HG03575 (cell line): ENCODE measurements around the gene TEPSIN.
"Not testable (repeated sequence)": the region's sequence is repeated elsewhere in the genome, so short reads cannot be mapped to it uniquely, and the experiment has no call there.

Experiments
- ATAC-seq: cut with Tn5 transposase; IDR thresholded peaks from one replicate; pipeline ENCODE4 v1.9.1; 2021; ENCODE audit not compliant: unreplicated experiment, insufficient number of reproducible peaks, low FRiP score; ENCODE audit errors: extremely low read depth

The TEPSIN gene

DNA sequence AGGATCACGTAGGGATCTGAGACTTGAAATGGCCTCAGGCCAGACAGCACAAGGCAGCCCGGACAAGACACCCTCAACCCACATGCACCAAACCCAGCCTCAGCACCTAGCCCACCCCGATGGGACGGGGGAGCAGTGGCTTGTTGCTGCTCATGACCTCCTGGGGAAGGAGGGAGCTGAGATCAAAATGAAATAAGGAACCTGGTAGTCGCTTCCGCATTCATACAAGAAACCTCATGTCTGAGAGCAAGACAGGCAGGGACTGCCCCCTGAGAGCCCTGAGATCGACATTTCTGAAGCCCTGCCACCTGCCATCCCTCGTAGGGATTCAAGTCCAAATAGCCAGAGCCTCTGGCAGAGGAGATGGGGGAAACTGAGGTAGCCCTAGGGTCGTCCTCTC, 10.4 kb downstream of the TEPSIN start:
- no peak for ATAC-seq

DNA sequence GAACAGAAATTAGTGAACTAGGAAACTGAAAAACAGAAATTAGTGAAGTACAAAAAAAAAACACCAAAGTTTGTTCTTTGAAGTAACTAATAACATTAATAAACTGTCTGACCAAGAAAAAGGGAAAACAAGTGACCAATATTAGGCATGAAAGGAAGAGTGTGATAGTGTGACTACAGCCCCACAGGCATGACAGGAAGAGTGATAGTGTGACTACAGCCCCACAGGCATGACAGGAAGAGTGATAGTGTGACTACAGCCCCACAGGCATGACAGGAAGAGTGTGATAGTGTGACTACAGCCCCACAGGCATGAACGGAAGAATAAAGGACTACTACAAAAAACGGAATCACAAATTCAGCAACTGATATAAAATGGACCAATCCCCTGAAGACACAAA, 11.2 kb downstream of the TEPSIN start:
- not testable (repeated sequence) for ATAC-seq

DNA sequence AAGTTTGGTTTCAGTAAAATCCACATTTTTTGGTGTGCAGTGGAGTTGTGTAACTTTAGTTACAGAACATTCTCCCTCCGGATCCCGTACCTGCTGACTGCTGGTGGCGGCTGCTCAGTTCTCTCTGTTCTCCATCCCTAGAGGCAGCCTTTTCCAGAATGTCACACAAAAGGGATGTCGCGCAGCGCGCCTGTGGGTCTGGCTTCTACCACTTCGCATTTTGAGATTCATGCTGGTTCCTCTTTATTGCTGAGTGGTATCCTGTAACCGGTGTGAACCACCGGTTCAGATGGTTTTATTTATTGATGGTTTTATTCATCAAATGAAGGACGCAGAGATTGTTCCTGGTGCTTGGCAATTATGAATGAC, 15.1 kb downstream of the TEPSIN start:
- ATAC-seq = no peak

DNA sequence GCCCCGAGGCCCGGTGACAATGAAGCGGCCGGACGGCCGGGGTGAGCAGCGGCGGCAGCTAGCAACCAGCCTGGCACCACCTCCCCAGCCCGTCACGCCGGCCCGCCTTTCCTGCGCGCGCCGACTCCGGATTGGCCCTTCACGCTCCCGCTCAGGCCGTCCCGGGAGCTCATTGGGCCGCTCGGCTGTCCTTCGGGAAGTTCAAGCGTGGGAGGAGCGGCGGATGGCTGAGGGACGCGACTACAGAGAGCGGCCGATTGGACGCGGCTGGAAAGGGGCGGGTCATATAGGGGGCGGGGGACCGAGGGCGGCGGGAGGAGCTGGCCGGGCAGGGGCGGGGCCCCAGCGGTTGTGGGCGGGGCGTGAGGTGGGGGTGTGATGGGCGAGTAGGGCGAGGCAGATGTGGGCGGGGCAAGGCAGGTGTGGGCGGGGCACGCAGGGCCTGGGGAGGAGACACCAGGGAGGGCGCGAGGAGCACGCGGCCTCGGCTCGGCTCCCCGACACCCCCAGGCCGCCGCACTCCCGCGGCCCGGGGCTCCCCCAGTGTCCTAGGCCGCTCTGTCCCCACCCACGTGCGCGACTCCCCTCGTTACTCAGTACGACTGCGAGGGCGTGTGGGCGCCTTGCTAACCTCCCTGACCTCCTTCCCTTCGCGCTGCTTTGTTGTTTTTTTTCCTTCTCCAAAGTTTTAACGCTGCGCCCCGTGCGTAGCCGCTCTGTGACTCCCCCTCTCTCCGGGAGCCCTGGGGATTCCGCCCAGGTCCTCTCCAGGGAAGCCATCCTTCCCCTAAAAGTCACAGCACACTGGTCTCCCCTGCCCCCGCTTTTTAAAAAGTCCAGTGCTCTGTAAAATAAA, 15.7 kb downstream of the TEPSIN start, which contains the start of gene CEP131:
Gene CEP131, minus strand, starts transcription at position 60 of the 856 bp plus-strand sequence. CDS start 2,909 bp downstream, outside the sequence.
- ATAC-seq = peak; percentile 74

DNA sequence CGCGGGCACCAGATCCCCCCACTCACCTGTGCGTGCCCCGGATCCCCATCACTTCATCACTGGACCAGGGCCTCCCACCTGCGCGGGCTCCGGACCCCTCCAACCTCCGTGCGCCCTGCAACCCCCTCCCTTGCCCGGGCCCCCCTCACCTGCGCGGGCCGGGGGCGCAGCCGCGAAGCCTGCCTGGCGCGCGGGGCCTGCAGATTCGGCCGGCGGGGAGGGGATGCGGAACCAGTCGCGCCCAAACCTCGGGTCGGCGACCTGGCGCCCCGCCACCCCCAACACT, 16.3 kb downstream of the TEPSIN start:
- no peak for ATAC-seq

DNA sequence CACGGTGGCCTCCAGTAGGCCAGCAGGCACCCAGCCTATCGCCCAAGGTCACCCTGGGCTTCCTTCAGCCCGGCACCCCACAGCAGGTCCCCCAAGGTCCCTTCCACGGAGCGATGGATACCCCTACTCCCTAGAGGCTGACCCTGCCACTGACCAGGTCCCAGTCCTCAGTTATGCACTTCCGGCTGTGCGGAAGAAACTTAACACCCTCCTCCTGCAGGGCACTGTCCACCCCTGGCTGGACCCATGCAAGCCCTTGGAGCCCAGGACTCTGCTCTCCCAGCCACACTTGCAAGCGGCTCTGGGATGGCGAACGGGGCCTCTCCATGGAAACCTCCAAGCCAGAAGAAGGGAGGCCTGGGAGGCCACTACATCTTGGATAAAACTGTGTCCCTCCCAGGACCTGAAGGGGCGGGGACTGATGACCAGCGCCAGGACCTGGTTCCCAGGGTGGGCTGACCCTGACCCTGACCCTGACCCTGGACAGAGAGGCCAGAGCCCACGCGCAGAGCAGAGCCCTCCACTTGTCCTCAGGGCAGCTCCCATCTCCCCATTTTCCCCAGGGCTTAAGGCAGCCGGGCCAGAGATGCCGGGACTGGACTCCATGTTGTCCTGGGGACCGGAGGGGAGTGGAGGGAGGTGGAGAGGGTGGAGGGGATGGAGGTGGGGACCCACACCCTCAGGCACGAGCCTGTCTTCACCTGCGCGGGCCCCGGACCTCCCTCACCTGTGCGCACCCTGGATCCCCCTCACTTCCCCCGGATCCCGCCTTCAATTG, 16.8 kb downstream of the TEPSIN start:
- no peak for ATAC-seq

DNA sequence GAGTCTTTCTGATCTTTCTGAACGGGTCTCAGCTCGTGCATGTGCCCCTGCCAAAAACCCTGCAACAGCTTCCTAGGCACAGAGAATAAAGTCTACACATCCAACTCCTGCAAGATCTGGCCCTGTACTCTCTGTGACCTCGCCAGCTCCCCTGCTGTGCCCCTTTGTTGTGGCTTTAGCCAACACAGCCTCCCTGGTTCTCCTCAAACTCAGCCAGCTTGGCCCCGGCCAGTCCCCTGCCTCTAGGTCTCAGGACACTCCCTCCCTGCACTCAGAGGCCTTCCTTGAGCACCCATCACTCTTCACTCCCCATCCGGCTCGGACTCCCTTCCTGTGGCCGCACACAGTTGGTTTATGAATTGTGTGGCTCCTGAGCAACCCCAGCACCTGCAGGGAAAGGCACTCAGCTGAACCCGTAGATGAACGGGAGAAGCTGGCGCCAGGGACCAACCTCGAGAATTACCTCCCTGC, 17.4 kb downstream of the TEPSIN start:
- no peak for ATAC-seq

DNA sequence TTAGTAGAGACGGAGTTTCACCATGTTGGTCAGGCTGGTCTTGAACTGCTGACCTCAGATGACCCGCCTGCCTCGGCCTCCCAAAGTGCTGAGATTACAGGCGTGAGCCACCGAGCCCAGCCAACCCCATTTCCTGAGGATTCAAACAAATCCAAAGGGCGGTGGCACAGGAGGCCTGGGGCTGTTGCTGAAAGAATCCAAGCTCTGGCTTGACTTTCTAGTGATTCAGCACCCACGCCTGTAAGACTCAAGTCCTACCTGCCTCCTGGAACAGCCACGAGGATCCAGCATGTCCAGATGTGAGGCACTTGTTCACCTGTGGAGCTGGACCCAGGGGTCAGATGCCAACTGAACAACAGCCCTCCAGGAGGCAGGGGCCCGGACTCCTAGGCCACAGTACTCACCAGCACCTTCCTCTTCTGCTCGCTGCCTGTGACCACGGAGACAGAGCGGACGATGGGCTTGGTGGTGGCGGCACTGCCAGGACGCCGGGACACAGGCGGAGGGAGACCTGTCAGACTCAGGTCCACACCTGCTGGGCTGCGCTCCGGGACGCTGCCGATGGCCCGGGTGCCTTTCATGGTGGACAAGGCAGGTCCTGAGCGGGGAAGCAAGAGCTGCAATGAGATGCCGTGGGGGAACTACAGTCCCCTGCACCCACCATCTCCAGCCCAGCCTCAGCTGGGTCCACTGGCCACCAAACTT, 19.2 kb downstream of the TEPSIN start:
- no peak for ATAC-seq

DNA sequence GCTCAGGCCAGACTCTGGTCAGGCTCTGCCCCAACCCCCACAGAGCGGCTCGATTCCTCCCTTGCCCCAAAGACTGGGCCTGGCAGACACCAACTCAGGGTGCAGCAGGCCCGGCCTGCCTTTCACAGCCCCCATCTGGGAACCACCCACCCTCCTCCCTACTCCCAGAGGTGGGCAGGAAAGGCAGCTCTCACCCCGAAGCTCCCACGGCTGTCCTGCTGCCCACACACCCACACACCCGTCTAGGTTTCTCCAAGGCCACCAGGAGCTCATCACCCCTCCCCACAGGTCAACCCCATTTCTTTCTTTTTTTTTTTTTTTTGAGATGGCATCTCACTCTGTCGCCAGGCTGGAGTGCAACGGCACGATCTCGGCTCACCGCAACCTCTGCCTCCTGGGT, 19.9 kb downstream of the TEPSIN start:
- no peak for ATAC-seq

DNA sequence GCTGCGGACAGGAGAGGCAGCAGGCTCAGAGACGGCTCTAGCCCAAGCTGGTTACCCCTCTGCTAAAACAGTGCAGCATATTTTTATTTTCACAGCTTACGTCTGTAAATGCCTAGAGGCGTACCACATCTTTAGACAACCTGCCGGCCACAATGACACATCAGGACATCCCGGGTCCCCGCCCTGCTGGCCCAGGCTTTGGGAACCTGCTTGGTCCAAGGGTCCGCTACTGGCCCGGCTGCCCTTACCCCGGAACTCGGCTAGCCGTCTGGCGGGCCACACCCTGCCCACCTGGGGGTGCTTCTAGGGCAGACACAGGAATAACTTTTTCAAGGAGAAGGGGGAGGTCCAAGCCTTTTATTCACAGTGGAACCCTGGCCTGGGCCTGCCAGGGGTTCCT, 20.4 kb downstream of the TEPSIN start:
- ATAC-seq = no peak

DNA sequence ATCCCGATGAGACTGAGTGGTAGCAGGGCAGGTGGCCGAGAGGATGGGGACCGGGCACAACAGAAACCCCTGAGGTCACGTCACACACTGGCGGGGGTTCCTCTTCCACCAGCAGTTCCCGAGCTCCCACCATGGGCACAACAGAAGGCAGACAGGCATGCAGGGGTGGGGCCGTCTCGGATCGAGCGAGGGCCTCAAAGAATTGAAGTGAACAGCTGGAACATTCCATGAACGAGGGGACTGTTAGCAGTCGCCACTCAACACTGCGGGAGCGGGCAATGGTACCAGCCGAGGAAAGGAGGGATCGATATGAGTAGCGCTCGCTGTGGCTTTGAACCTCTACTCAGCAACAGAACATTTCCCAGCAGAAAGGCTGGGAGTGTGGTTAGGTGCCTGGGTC, 21.4 kb downstream of the TEPSIN start:
- ATAC-seq = no peak

DNA sequence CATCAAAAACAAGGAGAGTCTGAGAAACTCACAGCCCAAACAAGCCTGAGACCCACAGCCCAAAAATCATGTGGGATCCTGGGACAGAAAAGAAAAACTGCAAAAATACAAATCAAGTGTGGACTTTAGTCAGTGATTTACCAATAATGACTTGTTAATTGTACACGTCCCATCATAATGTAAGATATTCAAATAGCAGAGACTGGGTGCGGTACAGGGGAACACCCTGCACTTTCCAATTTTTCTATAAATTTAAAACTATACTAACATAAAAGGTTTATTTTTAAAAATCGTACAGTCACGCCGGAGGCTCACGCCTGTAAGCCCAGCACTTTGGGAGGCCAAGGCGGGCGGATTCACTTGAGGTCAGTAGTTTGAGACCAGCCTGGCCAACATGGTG, 24.9 kb downstream of the TEPSIN start:
- no peak for ATAC-seq

DNA sequence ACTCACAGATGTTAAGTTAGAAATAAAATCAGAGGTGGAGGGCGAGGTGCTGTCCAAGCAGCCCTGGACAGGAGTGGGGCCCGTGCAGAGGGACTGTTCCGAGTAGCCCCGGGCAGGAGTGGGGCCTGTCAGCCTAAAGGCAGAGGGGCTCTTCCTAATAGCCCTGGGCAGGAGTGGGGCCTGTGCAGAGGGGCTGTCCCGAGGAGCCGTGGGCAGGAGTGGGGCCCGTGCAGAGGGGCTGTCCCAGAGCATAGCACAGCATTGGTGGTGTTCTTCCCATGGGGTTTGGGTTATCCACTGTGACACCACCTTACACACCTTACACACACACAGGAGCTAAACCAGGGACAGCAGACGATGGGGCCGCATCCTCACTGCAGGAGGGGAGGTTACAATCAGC, 26.5 kb downstream of the TEPSIN start:
- ATAC-seq = no peak

DNA sequence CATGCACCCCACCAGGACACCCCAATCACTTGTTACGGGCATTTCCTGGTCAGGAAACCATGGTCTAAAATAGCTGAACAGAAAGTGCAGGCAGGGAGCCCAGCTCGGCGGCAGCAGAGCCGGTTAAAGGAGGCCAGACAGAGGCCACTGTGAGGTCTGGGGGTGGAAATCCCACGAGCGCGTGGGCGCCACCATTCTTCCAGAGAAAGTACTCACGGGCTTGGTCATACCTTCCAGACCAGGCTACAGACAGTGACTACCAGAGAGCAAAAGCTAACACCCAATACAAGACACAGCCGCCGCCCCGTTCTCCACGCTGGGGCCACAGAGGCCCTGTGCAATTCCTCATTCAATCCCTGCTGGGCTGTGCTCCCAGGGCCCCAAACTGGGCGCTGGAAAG, 28.0 kb downstream of the TEPSIN start:
- no peak for ATAC-seq

DNA sequence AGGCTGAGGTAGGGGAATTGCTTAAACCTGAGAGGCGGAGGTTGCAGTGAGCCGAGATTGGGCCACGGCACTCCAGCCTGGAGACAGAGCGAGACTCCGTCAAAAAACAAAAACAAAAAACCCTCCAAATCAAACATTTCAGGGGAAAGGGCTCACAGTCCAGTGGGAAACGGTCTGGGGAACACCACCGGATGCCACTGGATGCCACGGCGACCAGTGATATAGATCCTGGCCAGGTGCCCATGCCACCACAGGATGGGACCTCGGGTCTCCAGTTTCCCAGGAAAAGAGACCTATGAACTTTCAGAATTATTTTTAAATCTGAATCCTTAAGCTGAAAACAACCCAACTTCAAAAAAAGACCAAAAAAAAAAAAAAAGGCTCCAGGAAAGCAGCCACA, 28.4 kb downstream of the TEPSIN start:
- ATAC-seq = no peak

DNA sequence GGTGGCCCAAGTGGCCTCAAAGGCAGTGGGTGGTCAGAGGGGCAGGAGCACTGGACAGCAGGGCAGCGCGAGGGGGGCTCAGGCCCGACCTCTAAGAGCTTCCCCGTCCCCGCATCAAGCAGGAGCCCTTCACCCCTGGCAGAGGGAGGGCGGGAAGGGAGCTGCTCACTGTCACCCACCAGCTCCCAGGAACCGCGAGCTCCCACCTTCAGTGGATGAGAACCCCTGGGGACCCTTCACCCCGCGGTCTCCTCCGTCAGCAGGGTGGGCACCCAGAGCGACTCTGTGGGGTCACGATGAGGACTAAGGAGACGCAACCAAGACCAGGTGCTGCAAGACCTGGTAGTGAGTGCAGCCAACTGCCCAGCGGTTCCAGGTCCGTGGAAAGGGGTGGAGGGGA, 29.7 kb downstream of the TEPSIN start:
- ATAC-seq = no peak

DNA sequence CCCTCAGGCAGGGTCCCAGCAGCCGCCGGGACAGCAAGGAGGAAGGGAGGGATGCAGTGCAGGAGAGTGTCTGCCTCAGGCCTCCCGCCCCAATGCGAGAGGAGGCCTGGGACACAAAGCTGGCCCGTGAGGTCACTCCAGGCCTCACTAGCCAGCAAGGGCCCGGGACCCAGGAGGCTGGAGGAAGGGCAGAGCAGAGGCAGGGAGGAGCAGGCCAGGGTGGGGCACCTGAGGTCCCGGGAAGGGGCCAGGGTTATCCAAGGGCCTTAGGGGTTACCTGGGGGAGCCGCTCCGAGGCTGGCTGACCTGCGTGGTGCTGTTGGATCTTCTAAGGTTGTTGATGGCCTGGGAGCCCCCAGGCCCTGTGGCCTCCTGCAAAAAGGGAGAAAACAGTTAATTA, 30.2 kb downstream of the TEPSIN start:
- ATAC-seq = no peak

DNA sequence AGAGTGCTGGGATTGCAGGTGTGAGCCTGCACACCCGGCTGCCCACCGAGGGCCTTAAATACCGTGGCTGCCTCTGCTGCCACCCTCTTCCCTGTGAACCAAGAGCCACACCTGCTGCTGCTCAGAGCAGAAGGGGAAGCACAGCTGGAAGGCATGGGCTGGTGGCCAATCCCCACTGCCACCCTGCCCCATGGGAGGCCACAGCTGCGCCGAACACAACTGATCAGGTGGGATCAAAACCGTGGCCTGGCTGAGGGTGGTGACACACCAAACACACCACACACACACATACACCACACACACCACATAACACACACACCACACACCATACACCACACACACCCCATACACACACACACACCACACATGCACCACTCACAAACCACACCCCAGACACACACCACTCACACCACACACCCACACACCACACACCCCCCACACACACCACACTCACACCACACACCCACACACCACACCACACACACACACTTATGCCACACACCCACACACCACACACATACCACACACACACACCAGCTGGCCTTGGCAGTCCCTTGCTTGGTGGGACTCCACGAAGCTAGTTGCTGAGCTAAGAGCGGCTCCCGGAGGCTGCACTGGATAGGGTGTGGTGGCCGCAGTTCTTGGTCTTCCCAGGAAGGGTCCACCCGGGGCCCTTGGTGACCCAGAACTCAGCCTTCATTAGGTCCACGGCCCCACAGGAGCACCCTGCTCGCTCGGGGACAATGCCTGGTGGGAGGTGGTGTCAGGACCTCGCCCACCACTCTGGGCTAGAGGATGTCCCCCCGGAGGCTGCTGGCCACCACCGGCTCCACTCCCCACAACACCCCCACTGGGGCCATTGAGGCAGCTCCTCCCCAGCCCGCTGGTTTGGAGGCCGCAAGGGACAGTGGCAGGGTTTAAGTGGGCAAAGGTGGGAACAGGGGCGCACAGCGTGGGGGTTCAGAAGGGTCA, 31.0 kb downstream of the TEPSIN start:
- no peak for ATAC-seq

DNA sequence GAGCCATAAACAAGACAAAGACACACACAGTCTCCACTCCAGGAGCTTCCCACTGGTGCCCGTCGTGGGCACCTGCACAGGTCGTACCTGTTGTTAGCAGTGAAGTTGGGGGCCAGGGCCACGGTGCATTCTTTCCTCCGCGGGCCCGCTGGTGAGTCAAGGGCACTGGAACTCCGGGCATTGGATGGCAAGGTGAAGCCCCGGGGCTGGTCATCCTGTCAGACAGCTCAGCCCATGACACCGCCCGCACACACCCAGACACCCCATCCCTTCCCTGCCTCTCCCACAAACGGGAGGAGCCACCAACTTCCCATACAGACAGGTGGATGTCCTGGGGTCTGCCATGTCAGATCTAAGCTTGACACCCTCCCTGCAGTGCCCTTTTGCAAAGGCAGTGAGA, 32.2 kb downstream of the TEPSIN start:
- no peak for ATAC-seq
